Astrocyte of the spinal cord (primary cell): Measurements from ENCODE around the gene RNF152.

ENCODE experiments used
- DNase-seq: peaks from one replicate; pipeline ENCODE4 v3.0.0; 2011; ENCODE audit warnings: low read depth, low spot score
- H3K4me3 ChIP-seq: 2 replicates; pipeline ENCODE4 v1.5.1; 2011; ENCODE audit warnings: low read depth, mild to moderate bottlenecking, low read length, moderate library complexity
- in situ Hi-C: cut with HindIII; loops from 2 replicates; pipeline ENCODE4 v1.10.0; 2017; ENCODE audit warnings: low sequenced_read_pairs
- TF ChIP-seq, protein P1 (sequence below): IDR thresholded peaks from 2 replicates; pipeline ENCODE4 v1.5.1; 2012; ENCODE audit warnings: low read depth, mild to moderate bottlenecking, low read length, inconsistent platforms

The RNF152 gene

GRCh38 chr18:61851940-61852451 lies 40.8 kb downstream of the RNF152 start:
- peak; percentile 77 for DNase-seq
- in situ Hi-C loops = no loop called here
- TF ChIP-seq, protein P1, sequence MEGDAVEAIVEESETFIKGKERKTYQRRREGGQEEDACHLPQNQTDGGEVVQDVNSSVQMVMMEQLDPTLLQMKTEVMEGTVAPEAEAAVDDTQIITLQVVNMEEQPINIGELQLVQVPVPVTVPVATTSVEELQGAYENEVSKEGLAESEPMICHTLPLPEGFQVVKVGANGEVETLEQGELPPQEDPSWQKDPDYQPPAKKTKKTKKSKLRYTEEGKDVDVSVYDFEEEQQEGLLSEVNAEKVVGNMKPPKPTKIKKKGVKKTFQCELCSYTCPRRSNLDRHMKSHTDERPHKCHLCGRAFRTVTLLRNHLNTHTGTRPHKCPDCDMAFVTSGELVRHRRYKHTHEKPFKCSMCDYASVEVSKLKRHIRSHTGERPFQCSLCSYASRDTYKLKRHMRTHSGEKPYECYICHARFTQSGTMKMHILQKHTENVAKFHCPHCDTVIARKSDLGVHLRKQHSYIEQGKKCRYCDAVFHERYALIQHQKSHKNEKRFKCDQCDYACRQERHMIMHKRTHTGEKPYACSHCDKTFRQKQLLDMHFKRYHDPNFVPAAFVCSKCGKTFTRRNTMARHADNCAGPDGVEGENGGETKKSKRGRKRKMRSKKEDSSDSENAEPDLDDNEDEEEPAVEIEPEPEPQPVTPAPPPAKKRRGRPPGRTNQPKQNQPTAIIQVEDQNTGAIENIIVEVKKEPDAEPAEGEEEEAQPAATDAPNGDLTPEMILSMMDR = no peak
- no peak overlapping the region for H3K4me3 ChIP-seq

DNA sequence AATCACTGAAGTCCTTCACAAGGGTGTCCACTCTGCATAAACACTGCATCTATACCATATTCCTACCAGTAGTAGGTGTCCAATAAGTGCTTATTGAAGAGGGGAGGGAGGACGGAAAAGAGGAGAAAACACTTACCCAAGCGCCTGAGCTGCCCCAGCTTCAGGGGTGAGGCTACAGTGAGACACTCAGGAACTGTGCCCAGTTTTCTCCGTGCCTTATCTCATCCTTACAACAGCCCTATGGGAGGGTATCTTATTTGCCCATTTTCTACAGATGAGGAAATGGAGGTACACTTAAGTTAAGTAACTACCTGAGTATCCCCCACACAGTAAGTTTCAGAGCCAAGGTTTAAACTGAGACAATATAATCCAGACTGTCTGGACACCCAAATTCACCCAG lies 41.5 kb downstream of the RNF152 start:
- TF ChIP-seq, protein P1 = no peak
- H3K4me3 ChIP-seq = no peak overlapping the region
- DNase-seq = no peak
- in situ Hi-C loops = no loop called here

DNA sequence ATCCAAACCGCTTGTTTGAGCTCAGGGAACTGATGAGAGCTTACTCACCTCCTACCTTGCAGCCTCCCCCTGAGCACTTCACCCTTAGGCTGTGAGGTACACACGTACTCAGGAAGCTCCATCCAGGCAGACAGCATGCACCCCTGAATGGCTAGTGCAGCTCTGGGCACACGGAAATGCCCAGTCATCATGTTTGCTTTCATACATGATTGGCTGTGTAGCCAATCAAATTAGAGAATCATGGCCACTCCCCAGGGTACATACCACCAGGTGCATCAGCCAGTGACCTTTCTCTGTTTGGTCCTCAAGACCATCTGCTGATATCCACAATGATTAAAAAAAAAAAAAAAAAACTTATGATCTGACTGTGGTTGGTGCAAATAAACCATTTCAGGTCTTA lies 42.1 kb downstream of the RNF152 start:
- DNase-seq = no peak
- H3K4me3 ChIP-seq = no peak overlapping the region
- in situ Hi-C loops = no loop called here
- TF ChIP-seq, protein P1 = no peak

DNA sequence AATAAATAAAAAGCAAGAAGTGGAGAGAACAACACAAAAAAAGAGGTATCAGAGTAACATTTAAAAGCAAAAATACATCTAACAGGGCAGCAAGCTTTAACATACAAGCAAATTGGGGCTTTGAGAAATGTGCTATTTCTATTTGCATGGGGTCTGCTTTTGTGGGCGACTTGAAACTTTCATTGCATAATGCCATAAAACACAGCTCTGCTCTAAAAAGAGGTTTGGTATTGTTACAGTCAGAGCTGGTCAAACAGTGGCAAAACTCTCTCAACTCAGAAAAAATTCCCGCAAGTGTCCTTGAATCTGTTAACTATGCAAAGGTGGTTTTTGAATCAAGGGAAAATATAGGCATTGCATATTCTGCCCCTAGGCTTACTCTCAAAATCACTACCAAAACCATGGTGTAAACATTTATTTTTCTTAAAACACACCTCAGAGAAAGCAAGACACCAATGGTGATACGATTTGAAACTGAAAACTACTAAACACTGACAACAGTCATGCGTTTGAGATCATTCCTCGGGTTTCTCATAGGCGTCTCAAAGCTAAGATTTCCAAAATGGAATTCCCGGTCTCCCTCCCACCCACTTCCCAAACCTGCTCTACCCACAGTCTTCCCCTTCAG lies 45.5 kb downstream of the RNF152 start:
- in situ Hi-C loops = no loop called here
- TF ChIP-seq, protein P1 = no peak
- H3K4me3 ChIP-seq = no peak overlapping the region
- DNase-seq = no peak

DNA sequence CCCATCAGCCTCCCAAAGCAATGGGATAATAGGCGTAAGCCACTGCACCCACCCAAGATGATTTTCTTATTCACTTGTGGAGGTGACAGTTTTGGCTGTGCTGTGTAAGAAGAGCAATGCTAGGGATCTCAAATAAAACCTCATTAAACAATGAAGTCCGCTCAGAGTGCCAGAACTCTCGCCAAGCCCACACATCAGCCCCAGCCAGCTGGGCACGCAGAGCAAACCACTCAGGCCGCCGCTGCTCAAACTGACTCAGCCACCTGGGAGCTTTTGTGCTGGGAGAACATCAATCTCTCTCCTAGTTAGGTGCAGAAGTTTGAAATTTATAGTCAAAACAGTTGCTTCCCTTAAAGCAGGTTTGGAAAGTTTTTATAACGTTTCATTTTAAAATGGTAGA lies 47.6 kb downstream of the RNF152 start:
- DNase-seq = peak; percentile 24
- H3K4me3 ChIP-seq = no peak overlapping the region
- in situ Hi-C loops = no loop called here
- TF ChIP-seq, protein P1 = no peak

DNA sequence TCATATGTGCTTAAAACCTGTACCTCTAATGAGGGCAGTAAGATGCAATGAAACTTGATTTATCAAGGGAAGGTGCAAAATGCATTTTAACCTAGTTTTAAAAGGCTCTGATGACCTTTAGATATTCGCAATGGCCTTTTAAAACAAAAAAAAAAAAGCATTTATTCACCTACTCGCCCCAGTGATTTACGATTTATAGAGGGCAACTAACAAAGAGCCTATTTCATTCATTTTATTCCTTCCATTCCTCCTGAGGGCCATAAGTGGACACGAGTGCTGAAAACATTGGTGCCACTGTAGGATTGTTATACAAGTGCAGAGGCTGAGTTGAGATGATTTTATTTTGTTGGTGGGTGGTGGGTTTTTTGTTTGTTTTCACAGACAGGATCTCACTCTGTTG lies 48.1 kb downstream of the RNF152 start:
- in situ Hi-C loops = no loop called here
- TF ChIP-seq, protein P1 = no peak
- DNase-seq = no peak

More for the DNA sequence above, 48.1 kb downstream of the RNF152 start:
- H3K4me3 ChIP-seq = no peak overlapping the region
